DND-41 (cell line): ENCODE results near the gene MAP2K5.

Source experiments
- EZH2 ChIP-seq: IDR thresholded peaks from 3 replicates; pipeline ENCODE4 v1.6.1; 2012; ENCODE audit warnings: borderline replicate concordance, low read depth, mild to moderate bottlenecking, moderate library complexity, low read length, inconsistent platforms; ENCODE audit not compliant: severe bottlenecking
- TF ChIP-seq, protein P1 (sequence below): IDR thresholded peaks from 2 replicates; pipeline ENCODE4 v1.5.1; 2012; ENCODE audit warnings: borderline replicate concordance, low read length, moderate library complexity, mild to moderate bottlenecking; ENCODE audit not compliant: poor library complexity, severe bottlenecking; ENCODE audit errors: extremely low read depth

DNA sequence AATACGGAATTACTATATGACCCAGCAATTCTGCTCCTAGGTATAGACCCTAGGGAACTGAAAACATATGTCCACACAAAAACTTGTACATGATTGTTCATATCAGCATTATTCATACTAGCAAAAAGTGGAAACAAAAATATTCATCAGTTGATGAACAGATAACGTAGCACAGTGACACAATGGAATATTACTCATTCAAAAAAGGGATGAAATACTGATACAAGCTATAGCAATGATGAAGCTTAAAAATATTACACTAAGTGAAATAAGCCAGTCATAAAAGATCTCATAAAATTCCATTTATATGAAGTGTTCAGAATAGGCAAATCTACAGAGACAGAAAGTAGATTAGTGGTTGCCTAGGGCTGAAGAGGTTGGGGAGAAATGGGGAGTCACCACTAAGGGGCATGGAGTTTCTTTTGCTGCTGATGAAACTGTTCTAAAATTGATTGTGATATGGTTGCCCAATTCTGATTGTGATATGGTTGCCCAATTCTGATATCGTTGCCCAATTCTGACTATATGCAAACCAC, 11.1 kb upstream of the MAP2K5 start:
- TF ChIP-seq, protein P1, sequence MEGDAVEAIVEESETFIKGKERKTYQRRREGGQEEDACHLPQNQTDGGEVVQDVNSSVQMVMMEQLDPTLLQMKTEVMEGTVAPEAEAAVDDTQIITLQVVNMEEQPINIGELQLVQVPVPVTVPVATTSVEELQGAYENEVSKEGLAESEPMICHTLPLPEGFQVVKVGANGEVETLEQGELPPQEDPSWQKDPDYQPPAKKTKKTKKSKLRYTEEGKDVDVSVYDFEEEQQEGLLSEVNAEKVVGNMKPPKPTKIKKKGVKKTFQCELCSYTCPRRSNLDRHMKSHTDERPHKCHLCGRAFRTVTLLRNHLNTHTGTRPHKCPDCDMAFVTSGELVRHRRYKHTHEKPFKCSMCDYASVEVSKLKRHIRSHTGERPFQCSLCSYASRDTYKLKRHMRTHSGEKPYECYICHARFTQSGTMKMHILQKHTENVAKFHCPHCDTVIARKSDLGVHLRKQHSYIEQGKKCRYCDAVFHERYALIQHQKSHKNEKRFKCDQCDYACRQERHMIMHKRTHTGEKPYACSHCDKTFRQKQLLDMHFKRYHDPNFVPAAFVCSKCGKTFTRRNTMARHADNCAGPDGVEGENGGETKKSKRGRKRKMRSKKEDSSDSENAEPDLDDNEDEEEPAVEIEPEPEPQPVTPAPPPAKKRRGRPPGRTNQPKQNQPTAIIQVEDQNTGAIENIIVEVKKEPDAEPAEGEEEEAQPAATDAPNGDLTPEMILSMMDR, result no peak
- no peak for TF ChIP-seq EZH2
